ENCODE measurements around the gene BRD1. TPM values are rescaled to one million over a fixed set of nuclear protein-coding genes. Genes with fewer than 3 reads are reported as not detected.
"Not testable (repeated sequence)": the region's sequence is repeated elsewhere in the genome, so short reads cannot be mapped to it uniquely, and the experiment has no call there.

BRD1 gene
- total RNA-seq, 1 donor from 2014 or later: 14.9 TPM

- Histone ChIP-seq H3K36me3 (peaks cover 54% of the 10 kb centered on the region), H3K4me1 (peaks cover 72% of the 10 kb centered on the region), H3K27me3 (ENCODE audit: low read depth) (no peaks in the 10 kb centered on the region), H3K9me3 (replicated peaks) (no peaks in the 10 kb centered on the region), H3K27ac (replicated peaks) (no peak overlapping the region), H3K4me3 (no peak overlapping the region)
- DNase-seq: no peak
- intact Hi-C loops (cut with micrococcal nuclease): no loop called here
- TF ChIP-seq CTCF (IDR thresholded peaks at IDR 0.05; ENCODE audit: borderline replicate concordance): no peak
Measured at GRCh38 chr22:49823289-49824045, 4.2 kb downstream of the BRD1 start.

- intact Hi-C loops (cut with micrococcal nuclease); H3K4me3 ChIP-seq; DNase-seq; H3K9me3 ChIP-seq (replicated peaks); H3K27ac ChIP-seq (replicated peaks); H3K27me3 ChIP-seq (ENCODE audit: low read depth): not testable (repeated sequence)
- Histone ChIP-seq H3K4me1 (peaks cover 75% of the 10 kb centered on the region), H3K36me3 (peaks cover 70% of the 10 kb centered on the region)
Measured at GRCh38 chr22:49821741-49822140, 5.9 kb downstream of the BRD1 start.

- H3K36me3 ChIP-seq: peaks cover 78% of the 10 kb centered on the region
- no peak overlapping the region for H3K4me3 ChIP-seq
- H3K27ac ChIP-seq (replicated peaks): no peak overlapping the region
- peak; percentile 21 for TF ChIP-seq CTCF (IDR thresholded peaks at IDR 0.05; ENCODE audit: borderline replicate concordance)
- peaks cover 75% of the 10 kb centered on the region for H3K4me1 ChIP-seq
- intact Hi-C loops (cut with micrococcal nuclease): no loop called here
- DNase-seq: no peak
- no peaks in the 10 kb centered on the region for H3K9me3 ChIP-seq (replicated peaks)
- H3K27me3 ChIP-seq (ENCODE audit: low read depth): no peaks in the 10 kb centered on the region
Measured at GRCh38 chr22:49820984-49821383, 6.7 kb downstream of the BRD1 start.

- H3K4me1 ChIP-seq: peaks cover 68% of the 10 kb centered on the region
- H3K27me3 ChIP-seq (ENCODE audit: low read depth): no peaks in the 10 kb centered on the region
- DNase-seq: no peak
- H3K36me3 ChIP-seq: peaks cover 77% of the 10 kb centered on the region
- intact Hi-C loops (cut with micrococcal nuclease): no loop called here
- H3K4me3 ChIP-seq: no peak overlapping the region
- H3K27ac ChIP-seq (replicated peaks): no peak overlapping the region
- no peaks in the 10 kb centered on the region for H3K9me3 ChIP-seq (replicated peaks)
- TF ChIP-seq CTCF (IDR thresholded peaks at IDR 0.05; ENCODE audit: borderline replicate concordance): no peak
Measured at GRCh38 chr22:49817359-49817758, 10.3 kb downstream of the BRD1 start.

GRCh38 chr22:49815641-49816091, 12.0 kb downstream of the BRD1 start:
- no peak for TF ChIP-seq CTCF (IDR thresholded peaks at IDR 0.05; ENCODE audit: borderline replicate concordance)
- intact Hi-C loops (cut with micrococcal nuclease): no loop called here
- no peak overlapping the region for H3K4me3 ChIP-seq
- H3K36me3 ChIP-seq: peaks cover 60% of the 10 kb centered on the region
- DNase-seq: no peak
- H3K4me1 ChIP-seq: peaks cover 62% of the 10 kb centered on the region
- H3K27me3 ChIP-seq (ENCODE audit: low read depth): no peaks in the 10 kb centered on the region
- H3K27ac ChIP-seq (replicated peaks): no peak overlapping the region
- H3K9me3 ChIP-seq (replicated peaks): no peaks in the 10 kb centered on the region

GRCh38 chr22:49814856-49815255, 12.8 kb downstream of the BRD1 start:
- no peaks in the 10 kb centered on the region for H3K9me3 ChIP-seq (replicated peaks)
- intact Hi-C loops (cut with micrococcal nuclease): no loop called here
- peaks cover 62% of the 10 kb centered on the region for H3K4me1 ChIP-seq
- no peak for TF ChIP-seq CTCF (IDR thresholded peaks at IDR 0.05; ENCODE audit: borderline replicate concordance)
- no peaks in the 10 kb centered on the region for H3K27me3 ChIP-seq (ENCODE audit: low read depth)
- no peak overlapping the region for H3K4me3 ChIP-seq
- DNase-seq: no peak
- H3K27ac ChIP-seq (replicated peaks): no peak overlapping the region
- peaks cover 52% of the 10 kb centered on the region for H3K36me3 ChIP-seq

Measured in left ventricle myocardium inferior (tissue), 1 donor.